ENCODE measurements around the gene PAQR7.
"Not testable (repeated sequence)": the region's sequence is repeated elsewhere in the genome, so short reads cannot be mapped to it uniquely, and the experiment has no call there.

Gene PAQR7

DNA sequence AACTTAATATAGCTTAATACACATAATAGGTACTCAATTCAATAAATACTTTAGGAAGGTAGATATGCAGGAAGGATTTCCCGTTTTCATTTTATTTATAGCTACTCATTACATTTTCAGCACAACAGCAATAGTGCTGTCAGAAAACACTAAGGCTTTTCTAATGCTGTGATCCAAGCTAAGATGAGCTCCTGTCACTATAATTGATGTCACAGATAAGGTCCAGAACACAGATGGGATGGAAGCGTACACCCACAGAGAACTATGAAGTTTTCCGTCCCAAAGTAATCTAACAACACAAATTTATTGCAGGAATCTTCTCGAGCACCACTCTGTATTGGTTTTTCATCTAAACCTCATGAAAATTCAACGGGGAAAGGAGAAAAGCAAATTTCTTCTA is 29.8 kb downstream of the PAQR7 start:
- no peak for TF ChIP-seq EZH2phosphoT487 (IDR thresholded peaks at IDR 0.05; ENCODE audit: borderline replicate concordance, low read length)
- TF ChIP-seq, protein P1, sequence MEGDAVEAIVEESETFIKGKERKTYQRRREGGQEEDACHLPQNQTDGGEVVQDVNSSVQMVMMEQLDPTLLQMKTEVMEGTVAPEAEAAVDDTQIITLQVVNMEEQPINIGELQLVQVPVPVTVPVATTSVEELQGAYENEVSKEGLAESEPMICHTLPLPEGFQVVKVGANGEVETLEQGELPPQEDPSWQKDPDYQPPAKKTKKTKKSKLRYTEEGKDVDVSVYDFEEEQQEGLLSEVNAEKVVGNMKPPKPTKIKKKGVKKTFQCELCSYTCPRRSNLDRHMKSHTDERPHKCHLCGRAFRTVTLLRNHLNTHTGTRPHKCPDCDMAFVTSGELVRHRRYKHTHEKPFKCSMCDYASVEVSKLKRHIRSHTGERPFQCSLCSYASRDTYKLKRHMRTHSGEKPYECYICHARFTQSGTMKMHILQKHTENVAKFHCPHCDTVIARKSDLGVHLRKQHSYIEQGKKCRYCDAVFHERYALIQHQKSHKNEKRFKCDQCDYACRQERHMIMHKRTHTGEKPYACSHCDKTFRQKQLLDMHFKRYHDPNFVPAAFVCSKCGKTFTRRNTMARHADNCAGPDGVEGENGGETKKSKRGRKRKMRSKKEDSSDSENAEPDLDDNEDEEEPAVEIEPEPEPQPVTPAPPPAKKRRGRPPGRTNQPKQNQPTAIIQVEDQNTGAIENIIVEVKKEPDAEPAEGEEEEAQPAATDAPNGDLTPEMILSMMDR (IDR thresholded peaks at IDR 0.05; ENCODE audit: low read depth, low read length, poor library complexity, severe bottlenecking) = no peak
- no peaks in the 10 kb centered on the region for H3K27me3 ChIP-seq (ENCODE audit: control insufficient read depth, low read length)
- no peaks in the 10 kb centered on the region for H3K9me2 ChIP-seq (replicated peaks; ENCODE audit: control insufficient read depth, low read length)
- H4K20me1 ChIP-seq (ENCODE audit: control insufficient read depth, insufficient read depth, low read depth, low read length) = no peaks in the 10 kb centered on the region
- no peak overlapping the region for H3K4me2 ChIP-seq (ENCODE audit: low read length)
- H3K9me3 ChIP-seq (ENCODE audit: control insufficient read depth, insufficient read depth, low read length) = no peaks in the 10 kb centered on the region
- no peaks in the 10 kb centered on the region for H3F3A ChIP-seq (ENCODE audit: control insufficient read depth, insufficient read depth)
- no peak overlapping the region for H3K4me3 ChIP-seq (ENCODE audit: low read length)
- H3K4me1 ChIP-seq (ENCODE audit: control insufficient read depth, low read length) = peaks cover 18% of the 10 kb centered on the region
- H3K79me2 ChIP-seq (ENCODE audit: control insufficient read depth, low read length) = peaks cover 83% of the 10 kb centered on the region
- H3K27ac ChIP-seq (ENCODE audit: low read depth, low read length) = no peak overlapping the region
- H3K36me3 ChIP-seq (ENCODE audit: control insufficient read depth, low read length) = no peaks in the 10 kb centered on the region

DNA sequence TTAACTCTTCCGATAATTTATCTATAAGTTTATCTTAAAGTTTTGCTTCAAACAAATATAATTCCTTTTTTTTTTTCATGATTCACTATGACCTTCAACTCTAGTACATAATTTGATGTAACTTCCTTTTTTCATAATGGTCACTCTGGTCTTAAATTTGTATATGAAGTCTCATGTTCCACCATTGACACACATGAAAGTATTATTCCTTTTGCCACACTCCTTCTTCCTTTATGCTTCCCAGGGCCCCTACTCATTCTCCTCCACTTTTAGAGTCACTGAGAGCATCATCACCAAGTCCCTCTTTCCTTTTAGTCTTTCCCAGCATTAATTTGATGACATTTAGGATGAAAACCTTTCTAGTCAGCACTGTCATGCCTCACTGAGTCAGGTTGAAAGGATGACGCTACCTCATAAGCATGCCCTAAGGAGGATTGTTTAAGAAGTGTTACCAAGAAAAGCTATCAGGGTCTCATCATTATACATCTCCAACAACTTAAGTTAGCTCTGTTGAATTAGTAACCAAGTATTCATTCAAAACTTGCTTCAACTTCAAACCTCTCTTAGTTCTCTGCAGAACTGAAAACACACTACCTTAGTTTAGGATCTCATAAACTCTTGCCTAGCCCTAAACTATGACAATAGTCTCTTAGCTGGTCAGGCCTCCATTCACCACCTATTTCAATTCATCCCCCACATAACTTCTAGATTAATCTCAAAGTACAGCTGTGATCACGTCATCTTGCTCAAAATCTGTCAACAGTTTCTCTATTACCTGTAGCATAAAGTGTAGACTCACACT is 30.8 kb downstream of the PAQR7 start:
- peaks cover 18% of the 10 kb centered on the region for H3K4me1 ChIP-seq (ENCODE audit: control insufficient read depth, low read length)
- H3K9me3 ChIP-seq (ENCODE audit: control insufficient read depth, insufficient read depth, low read length) = no peaks in the 10 kb centered on the region
- TF ChIP-seq, protein P1 (IDR thresholded peaks at IDR 0.05; ENCODE audit: low read depth, low read length, poor library complexity, severe bottlenecking) = no peak
- TF ChIP-seq EZH2phosphoT487 (IDR thresholded peaks at IDR 0.05; ENCODE audit: borderline replicate concordance, low read length) = no peak
- H3K27ac ChIP-seq (ENCODE audit: low read depth, low read length) = no peak overlapping the region
- H3K36me3 ChIP-seq (ENCODE audit: control insufficient read depth, low read length) = no peaks in the 10 kb centered on the region
- peaks cover 82% of the 10 kb centered on the region for H3K79me2 ChIP-seq (ENCODE audit: control insufficient read depth, low read length)
- H3K9me2 ChIP-seq (replicated peaks; ENCODE audit: control insufficient read depth, low read length) = no peaks in the 10 kb centered on the region
- H3K27me3 ChIP-seq (ENCODE audit: control insufficient read depth, low read length) = no peaks in the 10 kb centered on the region
- no peaks in the 10 kb centered on the region for H3F3A ChIP-seq (ENCODE audit: control insufficient read depth, insufficient read depth)
- no peak overlapping the region for H3K4me2 ChIP-seq (ENCODE audit: low read length)
- no peaks in the 10 kb centered on the region for H4K20me1 ChIP-seq (ENCODE audit: control insufficient read depth, insufficient read depth, low read depth, low read length)
- no peak overlapping the region for H3K4me3 ChIP-seq (ENCODE audit: low read length)

DNA sequence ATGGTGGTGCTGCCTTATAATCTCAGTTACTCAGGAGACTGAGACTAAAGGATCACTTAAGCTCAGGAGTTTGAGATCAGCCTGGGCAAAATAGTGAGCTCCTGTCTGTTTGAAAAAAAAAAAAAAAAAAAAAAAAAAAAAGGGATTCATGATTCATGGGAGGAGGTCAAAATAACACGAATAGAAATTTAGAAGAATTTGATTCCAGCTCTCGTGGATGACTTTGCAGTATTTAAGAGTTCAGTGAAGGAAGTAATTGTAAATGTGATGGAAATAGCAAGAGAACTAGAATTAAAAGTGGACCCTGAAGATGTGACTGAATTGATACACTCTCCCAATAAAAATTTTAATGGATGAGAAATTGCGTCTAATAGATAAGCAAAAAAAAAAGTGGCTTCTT is 32.0 kb downstream of the PAQR7 start:
- Histone ChIP-seq H3K27me3 (ENCODE audit: control insufficient read depth, low read length) (no peaks in the 10 kb centered on the region), H3K27ac (ENCODE audit: low read depth, low read length) (no peak overlapping the region), H4K20me1 (ENCODE audit: control insufficient read depth, insufficient read depth, low read depth, low read length) (no peaks in the 10 kb centered on the region), H3K36me3 (ENCODE audit: control insufficient read depth, low read length) (no peaks in the 10 kb centered on the region), H3K4me3 (ENCODE audit: low read length) (no peak overlapping the region), H3K79me2 (ENCODE audit: control insufficient read depth, low read length) (peaks cover 80% of the 10 kb centered on the region), H3K9me3 (ENCODE audit: control insufficient read depth, insufficient read depth, low read length) (no peaks in the 10 kb centered on the region), H3F3A (ENCODE audit: control insufficient read depth, insufficient read depth) (no peaks in the 10 kb centered on the region), H3K4me2 (ENCODE audit: low read length) (no peak overlapping the region), H3K4me1 (ENCODE audit: control insufficient read depth, low read length) (peaks cover 18% of the 10 kb centered on the region), H3K9me2 (replicated peaks; ENCODE audit: control insufficient read depth, low read length) (no peaks in the 10 kb centered on the region)
- TF ChIP-seq EZH2phosphoT487 (IDR thresholded peaks at IDR 0.05; ENCODE audit: borderline replicate concordance, low read length) = no peak
- TF ChIP-seq, protein P1 (IDR thresholded peaks at IDR 0.05; ENCODE audit: low read depth, low read length, poor library complexity, severe bottlenecking) = no peak

DNA sequence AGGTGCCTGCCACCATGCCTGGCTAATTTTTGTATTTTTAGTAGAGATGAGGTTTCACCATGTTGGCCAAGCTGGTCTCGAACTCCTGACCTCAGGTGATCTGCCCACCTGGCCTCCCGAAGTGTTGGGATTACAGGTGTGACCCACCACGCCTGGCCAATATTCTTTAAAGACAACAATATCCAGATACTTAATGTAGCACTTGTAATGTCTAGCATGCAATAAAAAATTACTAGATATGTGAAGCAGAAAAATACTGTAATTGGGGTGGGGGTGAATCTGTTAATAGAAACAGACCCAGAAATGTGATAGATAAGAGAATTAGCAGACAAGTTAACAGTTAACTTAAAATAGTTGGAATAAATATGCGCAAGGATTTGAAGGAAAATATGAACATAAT is 35.7 kb downstream of the PAQR7 start:
- H3K79me2 ChIP-seq (ENCODE audit: control insufficient read depth, low read length) = peaks cover 48% of the 10 kb centered on the region
- H4K20me1 ChIP-seq (ENCODE audit: control insufficient read depth, insufficient read depth, low read depth, low read length) = not testable (repeated sequence)

More for the DNA sequence above, 35.7 kb downstream of the PAQR7 start:
- not testable (repeated sequence) for H3K4me1 ChIP-seq (ENCODE audit: control insufficient read depth, low read length); H3K9me3 ChIP-seq (ENCODE audit: control insufficient read depth, insufficient read depth, low read length); H3F3A ChIP-seq (ENCODE audit: control insufficient read depth, insufficient read depth); H3K27me3 ChIP-seq (ENCODE audit: control insufficient read depth, low read length); H3K4me3 ChIP-seq (ENCODE audit: low read length); H3K4me2 ChIP-seq (ENCODE audit: low read length); H3K27ac ChIP-seq (ENCODE audit: low read depth, low read length); H3K9me2 ChIP-seq (replicated peaks; ENCODE audit: control insufficient read depth, low read length)
- peaks cover 24% of the 10 kb centered on the region for H3K36me3 ChIP-seq (ENCODE audit: control insufficient read depth, low read length)

Measured in DOHH2 (cell line).